ENCODE results near the gene TBC1D22A. TPM values are rescaled to one million over a fixed set of nuclear protein-coding genes. Genes with fewer than 3 reads are reported as not detected.

Gene TBC1D22A
- total RNA-seq, 4 donors from 2014 or later = 16.2 to 22.2 (median 17.8) TPM

GRCh38 chr22:46884365-46884764, 121.9 kb downstream of the TBC1D22A start:
- no peak for ATAC-seq

GRCh38 chr22:46887978-46888377, 125.5 kb downstream of the TBC1D22A start:
- 98 to 100% methylated on average over 2 to 7 of the region's 11 CpGs for WGBS, 2 donors (ENCODE audit: low coverage in 1 of 2)
- no peak overlapping the region for H3K4me3 ChIP-seq
- H3K4me1 ChIP-seq = no peaks in the 10 kb centered on the region
- no peaks in the 10 kb centered on the region for H3K27me3 ChIP-seq
- no peaks in the 10 kb centered on the region for H3K9me3 ChIP-seq
- ATAC-seq = no peak
- TF ChIP-seq CTCF (IDR thresholded peaks at IDR 0.05) (no peak), POLR2AphosphoS5 (IDR thresholded peaks at IDR 0.05) (no peak), POLR2A (IDR thresholded peaks at IDR 0.05) (no peak), EP300 (IDR thresholded peaks at IDR 0.05) (no peak)
- no peak overlapping the region for H3K27ac ChIP-seq
- peaks cover 0 to 31% of the 10 kb centered on the region in 2 donors for H3K36me3 ChIP-seq

More at GRCh38 chr22:46884365-46884764, 121.9 kb downstream of the TBC1D22A start:
- 82 to 100% methylated on average over 1 to 4 of the region's 8 CpGs for WGBS, 2 donors (ENCODE audit: low coverage in 1 of 2)
- no peak for TF ChIP-seq POLR2AphosphoS5 (IDR thresholded peaks at IDR 0.05)
- no peak for TF ChIP-seq EP300 (IDR thresholded peaks at IDR 0.05)
- no peak for TF ChIP-seq CTCF (IDR thresholded peaks at IDR 0.05)
- TF ChIP-seq POLR2A (IDR thresholded peaks at IDR 0.05) = no peak
- no peaks in the 10 kb centered on the region for H3K27me3 ChIP-seq
- H3K9me3 ChIP-seq = no peaks in the 10 kb centered on the region
- no peaks in the 10 kb centered on the region for H3K4me1 ChIP-seq
- H3K4me3 ChIP-seq = no peak overlapping the region
- H3K36me3 ChIP-seq = peaks cover 0 to 33% of the 10 kb centered on the region in 2 donors
- no peak overlapping the region for H3K27ac ChIP-seq

- no peak for TF ChIP-seq POLR2AphosphoS5 (IDR thresholded peaks at IDR 0.05)
- TF ChIP-seq CTCF (IDR thresholded peaks at IDR 0.05) = no peak
- 89 to 93% methylated on average over 2 to 6 of the region's 10 CpGs for WGBS, 2 donors (ENCODE audit: low coverage in 1 of 2)
- Histone ChIP-seq H3K27me3 (no peaks in the 10 kb centered on the region), H3K27ac (no peak overlapping the region), H3K36me3 (peaks cover 0 to 41% of the 10 kb centered on the region in 2 donors), H3K9me3 (no peaks in the 10 kb centered on the region), H3K4me3 (no peak overlapping the region), H3K4me1 (peaks cover 0 to 20% (median 4%) of the 10 kb centered on the region in 3 donors)
- ATAC-seq = no peak
Observed at GRCh38 chr22:46890819-46891218, 128.4 kb downstream of the TBC1D22A start.

- Histone ChIP-seq H3K36me3 (peaks cover 0 to 42% of the 10 kb centered on the region in 2 donors), H3K4me3 (no peak overlapping the region), H3K27me3 (no peaks in the 10 kb centered on the region), H3K27ac (no peak overlapping the region), H3K4me1 (peaks cover 0 to 20% (median 4%) of the 10 kb centered on the region in 3 donors), H3K9me3 (no peaks in the 10 kb centered on the region)
- 87 to 88% methylated on average over 3 to 5 of the region's 5 CpGs for WGBS, 2 donors (ENCODE audit: low coverage in 1 of 2)
- no peak for ATAC-seq
- TF ChIP-seq CTCF (IDR thresholded peaks at IDR 0.05) (no peak), POLR2A (IDR thresholded peaks at IDR 0.05) (no peak), POLR2AphosphoS5 (IDR thresholded peaks at IDR 0.05) (no peak), EP300 (IDR thresholded peaks at IDR 0.05) (no peak)
Observed at GRCh38 chr22:46891382-46891951, 129.0 kb downstream of the TBC1D22A start.

GRCh38 chr22:46892866-46893265, 130.4 kb downstream of the TBC1D22A start:
- Histone ChIP-seq H3K4me3 (no peak overlapping the region), H3K4me1 (peaks cover 0 to 20% (median 4%) of the 10 kb centered on the region in 3 donors), H3K36me3 (peaks cover 0 to 39% of the 10 kb centered on the region in 2 donors), H3K27ac (no peak overlapping the region), H3K9me3 (no peaks in the 10 kb centered on the region), H3K27me3 (no peaks in the 10 kb centered on the region)
- no peak for ATAC-seq
- 87 to 91% methylated on average over 12 to 14 of the region's 15 CpGs for WGBS, 2 donors (ENCODE audit: low coverage in 1 of 2)
- TF ChIP-seq POLR2AphosphoS5 (IDR thresholded peaks at IDR 0.05) (no peak), EP300 (IDR thresholded peaks at IDR 0.05) (no peak), POLR2A (IDR thresholded peaks at IDR 0.05) (no peak), CTCF (IDR thresholded peaks at IDR 0.05) (no peak)

All from gastroesophageal sphincter (tissue), 4 donors.